Suprapubic skin (tissue), 3 donors: ENCODE measurements around the gene WDR7.

Experiments used
- POLR2AphosphoS5 ChIP-seq, 3 donors: sonication (generic); formaldehyde crosslinking; IDR thresholded peaks; one replicate each; pipeline ENCODE4 v1.6.1; 2017; ENCODE audit warnings: antibody characterized with exemption in 3 of 3
- TF ChIP-seq, protein P1 (sequence below), 2 donors: fragments of 200-600 bp in 1 of 2; fragments of 450-650 bp in 1 of 2; sonication (generic) in 1 of 2; IDR thresholded peaks; one replicate each; pipeline ENCODE4 v1.5.1; 2016 to 2019; ENCODE audit warnings: antibody characterized with exemption in 2 of 2, mild to moderate bottlenecking in 1 of 2, moderate library complexity in 1 of 2

DNA sequence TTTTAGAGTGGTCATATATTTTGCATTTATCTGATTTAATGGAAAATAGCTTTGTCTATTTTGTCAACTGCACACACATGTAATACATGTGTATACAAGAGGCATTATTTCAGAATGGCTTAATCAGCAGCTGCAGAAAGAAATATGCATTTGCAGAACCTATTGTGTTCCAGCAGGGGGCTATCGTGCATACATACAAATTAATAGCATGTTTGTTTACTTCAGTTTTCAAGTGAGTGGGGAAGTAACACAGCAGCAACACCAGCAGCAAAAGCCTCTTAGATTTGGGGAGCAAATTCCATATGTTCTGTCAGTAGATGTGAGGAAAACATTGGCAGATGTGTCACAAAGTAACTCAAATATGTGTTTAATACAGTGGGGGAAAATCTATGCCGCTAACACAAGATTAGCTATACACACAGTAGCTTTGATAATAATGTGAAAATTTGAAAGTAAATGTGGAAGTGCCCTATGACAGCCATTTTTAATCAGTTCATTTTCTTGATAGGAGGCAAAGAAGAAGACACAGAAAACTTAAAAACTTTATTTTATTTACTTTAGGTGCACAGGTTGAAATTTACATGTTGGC is 218.1 kb downstream of the WDR7 start:
- TF ChIP-seq POLR2AphosphoS5 (IDR thresholded peaks at IDR 0.05) = no peak
- TF ChIP-seq, protein P1, sequence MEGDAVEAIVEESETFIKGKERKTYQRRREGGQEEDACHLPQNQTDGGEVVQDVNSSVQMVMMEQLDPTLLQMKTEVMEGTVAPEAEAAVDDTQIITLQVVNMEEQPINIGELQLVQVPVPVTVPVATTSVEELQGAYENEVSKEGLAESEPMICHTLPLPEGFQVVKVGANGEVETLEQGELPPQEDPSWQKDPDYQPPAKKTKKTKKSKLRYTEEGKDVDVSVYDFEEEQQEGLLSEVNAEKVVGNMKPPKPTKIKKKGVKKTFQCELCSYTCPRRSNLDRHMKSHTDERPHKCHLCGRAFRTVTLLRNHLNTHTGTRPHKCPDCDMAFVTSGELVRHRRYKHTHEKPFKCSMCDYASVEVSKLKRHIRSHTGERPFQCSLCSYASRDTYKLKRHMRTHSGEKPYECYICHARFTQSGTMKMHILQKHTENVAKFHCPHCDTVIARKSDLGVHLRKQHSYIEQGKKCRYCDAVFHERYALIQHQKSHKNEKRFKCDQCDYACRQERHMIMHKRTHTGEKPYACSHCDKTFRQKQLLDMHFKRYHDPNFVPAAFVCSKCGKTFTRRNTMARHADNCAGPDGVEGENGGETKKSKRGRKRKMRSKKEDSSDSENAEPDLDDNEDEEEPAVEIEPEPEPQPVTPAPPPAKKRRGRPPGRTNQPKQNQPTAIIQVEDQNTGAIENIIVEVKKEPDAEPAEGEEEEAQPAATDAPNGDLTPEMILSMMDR (IDR thresholded peaks at IDR 0.05) = peak; percentile 18 to 51
